MCF 10A (cell line): ENCODE measurements around the gene RGS4. TPM values are rescaled to one million over a fixed set of nuclear protein-coding genes. Genes with fewer than 3 reads are reported as not detected.

Source experiments
- BruUV-seq: library from RNA; stranded (reverse); fragments of 400-500 nt; replicated peaks from 2 replicates; lab custom pipeline; 2021; lab: Mats Ljungman, UMichigan
- CTCF ChIA-PET: fragments of 300-600 bp; sonication (Branson Sonifier 250); formaldehyde crosslinking; extraction: SDS; loops from one replicate; lab custom pipeline; 2021; ENCODE audit warnings: antibody characterized with exemption, inconsistent platforms; lab: Yijun Ruan, JAX
- POLR2A ChIA-PET: fragments of 300-600, 350-650 bp; sonication (Branson Sonifier 250); formaldehyde crosslinking; extraction: SDS; loops from one replicate; lab custom pipeline; 2020; ENCODE audit warnings: antibody characterized with exemption, inconsistent platforms; lab: Yijun Ruan, JAX
- DNase-seq: peaks from one replicate; pipeline ENCODE4 v3.0.0-alpha.2; 2018; ENCODE audit not compliant: unreplicated experiment
- H3K27ac Mint-ChIP-seq: one replicate; pipeline ENCODE4 v1.8.0; 2022; ENCODE audit warnings: mild to moderate bottlenecking, low read depth, mixed read lengths; ENCODE audit not compliant: unreplicated experiment
- H3K27me3 Mint-ChIP-seq: one replicate; pipeline ENCODE4 v1.8.0; 2022; ENCODE audit warnings: mixed read lengths; ENCODE audit not compliant: insufficient read depth, unreplicated experiment
- H3K36me3 Mint-ChIP-seq: one replicate; pipeline ENCODE4 v1.8.0; 2022; ENCODE audit warnings: mild to moderate bottlenecking, moderate library complexity, mixed read lengths; ENCODE audit not compliant: insufficient read depth, unreplicated experiment
- H3K4me1 Mint-ChIP-seq: one replicate; pipeline ENCODE4 v1.8.0; 2022; ENCODE audit warnings: mixed read lengths; ENCODE audit not compliant: insufficient read depth, unreplicated experiment
- H3K4me3 Mint-ChIP-seq: one replicate; pipeline ENCODE4 v1.8.0; 2022; ENCODE audit warnings: mild to moderate bottlenecking, moderate library complexity, mixed read lengths; ENCODE audit not compliant: unreplicated experiment
- H3K9me3 Mint-ChIP-seq: one replicate; pipeline ENCODE4 v1.8.0; 2022; ENCODE audit warnings: mixed read lengths; ENCODE audit not compliant: unreplicated experiment
- intact Hi-C: fragments of 100-400 bp; cut with micrococcal nuclease; formaldehyde crosslinking; loops from 2 replicates; pipeline ENCODE4 v1.14.1; 2022
- total RNA-seq: library from RNA; stranded (reverse); gene quantifications from 2 replicates; pipeline ENCODE4 v1.2.3, GENCODE V29; 2022
- TF ChIP-seq, protein P1 (sequence below): fragments of 200-600 bp; IDR thresholded peaks from one replicate; pipeline ENCODE4 v1.8.0; 2022; ENCODE audit warnings: antibody characterized with exemption, mild to moderate bottlenecking; ENCODE audit not compliant: unreplicated experiment

RGS4 gene
- total RNA-seq, 1 experiment from 2014 or later, result 0.28 TPM

DNA sequence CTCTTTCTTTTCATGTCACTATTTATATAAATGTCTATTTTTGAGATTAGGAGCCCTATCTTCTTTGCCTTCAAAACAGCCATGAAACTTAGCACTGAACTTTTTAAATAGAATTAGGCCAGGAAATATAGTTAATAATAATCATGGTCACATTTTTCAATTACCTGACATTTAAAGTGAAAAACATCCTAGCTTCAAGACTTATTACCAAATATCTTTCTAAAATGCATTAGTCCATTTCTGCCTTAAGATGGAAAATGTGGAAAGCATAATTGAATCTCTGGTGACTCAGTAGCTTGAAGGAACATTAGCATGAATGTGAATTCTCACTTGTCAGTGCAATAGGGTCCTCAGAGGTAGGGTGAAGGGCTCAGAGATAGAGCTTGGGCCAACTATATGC is 18.7 kb upstream of the RGS4 start:
- intact Hi-C loops, result loop anchor here (10.0 kb wide), 1 partner anchor 106 kb away; no protein-coding TSS in a partner anchor
- ChIA-PET POLR2A (no interaction called here), CTCF (interaction anchor here (0.7 to 1.1 kb wide), 3 partner anchors 17 to 434 kb away, joined by 3 read pairs; no protein-coding TSS in a partner anchor)
- TF ChIP-seq, protein P1, sequence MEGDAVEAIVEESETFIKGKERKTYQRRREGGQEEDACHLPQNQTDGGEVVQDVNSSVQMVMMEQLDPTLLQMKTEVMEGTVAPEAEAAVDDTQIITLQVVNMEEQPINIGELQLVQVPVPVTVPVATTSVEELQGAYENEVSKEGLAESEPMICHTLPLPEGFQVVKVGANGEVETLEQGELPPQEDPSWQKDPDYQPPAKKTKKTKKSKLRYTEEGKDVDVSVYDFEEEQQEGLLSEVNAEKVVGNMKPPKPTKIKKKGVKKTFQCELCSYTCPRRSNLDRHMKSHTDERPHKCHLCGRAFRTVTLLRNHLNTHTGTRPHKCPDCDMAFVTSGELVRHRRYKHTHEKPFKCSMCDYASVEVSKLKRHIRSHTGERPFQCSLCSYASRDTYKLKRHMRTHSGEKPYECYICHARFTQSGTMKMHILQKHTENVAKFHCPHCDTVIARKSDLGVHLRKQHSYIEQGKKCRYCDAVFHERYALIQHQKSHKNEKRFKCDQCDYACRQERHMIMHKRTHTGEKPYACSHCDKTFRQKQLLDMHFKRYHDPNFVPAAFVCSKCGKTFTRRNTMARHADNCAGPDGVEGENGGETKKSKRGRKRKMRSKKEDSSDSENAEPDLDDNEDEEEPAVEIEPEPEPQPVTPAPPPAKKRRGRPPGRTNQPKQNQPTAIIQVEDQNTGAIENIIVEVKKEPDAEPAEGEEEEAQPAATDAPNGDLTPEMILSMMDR, result no peak
- BruUV-seq, result no TSS peak
- Mint-ChIP-seq H3K27ac (no peak overlapping the region), H3K27me3 (no peaks in the 10 kb centered on the region), H3K4me3 (no peak overlapping the region), H3K9me3 (no peaks in the 10 kb centered on the region), H3K36me3 (no peaks in the 10 kb centered on the region), H3K4me1 (no peaks in the 10 kb centered on the region)
- no peak for DNase-seq

DNA sequence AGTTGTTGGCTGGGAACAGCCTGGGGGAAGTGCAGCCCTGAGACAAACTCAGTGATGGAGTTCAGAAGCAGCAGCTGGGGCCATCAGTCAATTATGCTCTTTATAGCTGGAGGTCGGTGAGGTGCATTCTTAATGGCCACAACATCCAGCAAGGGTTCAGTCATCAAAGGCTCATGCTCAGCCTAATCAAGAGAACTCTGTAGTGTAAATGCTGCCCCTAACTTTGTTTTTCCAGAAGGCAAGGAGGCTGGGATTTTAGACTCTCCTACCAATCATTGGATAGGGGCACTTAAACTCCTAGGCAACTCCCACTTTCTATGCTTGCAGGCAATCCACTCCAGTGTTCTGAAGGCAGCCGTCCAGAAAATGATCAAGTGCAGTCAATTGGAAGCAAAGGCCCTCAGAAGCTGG is 15.0 kb upstream of the RGS4 start:
- TF ChIP-seq, protein P1, result no peak
- no TSS peak for BruUV-seq
- Mint-ChIP-seq H3K27me3 (no peaks in the 10 kb centered on the region), H3K9me3 (no peaks in the 10 kb centered on the region), H3K36me3 (no peaks in the 10 kb centered on the region), H3K4me3 (no peak overlapping the region), H3K4me1 (peaks cover 11% of the 10 kb centered on the region), H3K27ac (no peak overlapping the region)
- intact Hi-C loops, result loop anchor here (10.0 kb wide), 1 partner anchor 109 kb away; no protein-coding TSS in a partner anchor
- DNase-seq, result no peak
- ChIA-PET POLR2A (interaction anchor here (0.6 kb wide), 1 partner anchor 267 kb away, joined by 3 read pairs; no protein-coding TSS in a partner anchor), CTCF (interaction anchor here (1.4 to 1.8 kb wide), 3 partner anchors 18 to 206 kb away, joined by 5 to 11 read pairs (median 5); no protein-coding TSS in a partner anchor)

DNA sequence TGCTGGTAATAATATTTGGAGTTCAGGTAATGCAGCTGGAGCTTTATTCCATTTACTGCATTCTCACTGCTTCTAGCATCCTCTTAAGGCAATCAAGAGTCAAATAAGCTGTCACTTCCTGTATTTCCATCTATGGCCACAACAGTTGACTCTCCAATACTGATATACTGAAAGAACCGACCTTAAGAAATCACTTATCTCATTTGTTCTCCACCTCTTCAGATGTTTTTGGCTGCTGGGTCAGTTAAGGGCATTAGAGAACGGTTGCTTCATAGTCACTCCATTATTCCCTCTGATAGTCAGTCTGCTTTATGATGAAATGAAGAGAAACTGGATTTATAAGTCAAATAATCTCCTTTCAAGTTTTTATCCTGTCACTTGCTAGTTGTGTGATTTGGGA is 14.2 kb upstream of the RGS4 start:
- Mint-ChIP-seq H3K4me1 (peaks cover 11% of the 10 kb centered on the region), H3K27me3 (no peaks in the 10 kb centered on the region), H3K4me3 (no peak overlapping the region), H3K9me3 (no peaks in the 10 kb centered on the region), H3K36me3 (no peaks in the 10 kb centered on the region), H3K27ac (no peak overlapping the region)
- BruUV-seq, result no TSS peak
- ChIA-PET POLR2A (interaction anchor here (0.6 kb wide), 1 partner anchor 266 kb away, joined by 3 read pairs; no protein-coding TSS in a partner anchor), CTCF (interaction anchor here (1.2 to 1.8 kb wide), 4 partner anchors 17 to 207 kb away, joined by 3 to 11 read pairs (median 5); no protein-coding TSS in a partner anchor)
- intact Hi-C loops, result loop anchor here (10.0 kb wide), 1 partner anchor 110 kb away; no protein-coding TSS in a partner anchor
- DNase-seq, result no peak
- TF ChIP-seq, protein P1, result no peak

DNA sequence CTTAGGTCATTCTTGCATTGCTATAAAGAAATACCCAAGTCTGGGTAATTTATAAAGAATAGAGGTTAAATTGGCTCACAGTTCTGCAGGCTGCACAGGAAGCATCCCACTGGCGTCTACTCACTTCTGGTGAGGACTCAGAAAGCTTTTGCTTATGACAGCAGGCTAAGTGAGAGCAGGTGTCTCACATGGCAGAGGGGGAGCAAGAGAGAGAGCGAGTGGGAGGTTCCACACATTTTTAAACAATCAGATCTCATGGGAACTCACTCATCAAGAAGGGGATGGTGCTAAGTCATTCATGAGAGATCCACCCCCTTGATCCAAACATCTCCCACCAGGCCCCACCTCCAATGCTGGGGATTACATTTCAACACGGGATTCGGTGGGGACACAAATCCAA is 13.6 kb upstream of the RGS4 start:
- no peak overlapping the region for H3K4me3 Mint-ChIP-seq
- TF ChIP-seq, protein P1, result no peak
- no peak overlapping the region for H3K27ac Mint-ChIP-seq
- no peaks in the 10 kb centered on the region for H3K9me3 Mint-ChIP-seq
- no peaks in the 10 kb centered on the region for H3K36me3 Mint-ChIP-seq
- peaks cover 11% of the 10 kb centered on the region for H3K4me1 Mint-ChIP-seq
- ChIA-PET POLR2A (no interaction called here), CTCF (interaction anchor here (1.2 to 1.8 kb wide), 5 partner anchors 16 to 207 kb away, joined by 3 to 11 read pairs (median 5); no protein-coding TSS in a partner anchor)
- no peaks in the 10 kb centered on the region for H3K27me3 Mint-ChIP-seq
- DNase-seq, result no peak
- intact Hi-C loops, result loop anchor here (10.0 kb wide), 1 partner anchor 111 kb away; no protein-coding TSS in a partner anchor
- no TSS peak for BruUV-seq
